SU-DHL-6 (cell line): ENCODE results near the gene KIAA0319L.

Source experiments
- EZH2phosphoT487 ChIP-seq: fragments of 200-600 bp; sonication (generic), shearing (Covaris generic); conservative IDR thresholded peaks from 2 replicates; pipeline ENCODE4 v1.6.1; 2018; ENCODE audit warnings: mild to moderate bottlenecking, antibody characterized with exemption, low read length, moderate library complexity, mixed read lengths
- TF ChIP-seq, protein P1 (sequence below): fragments of 200-600 bp; sonication (generic); IDR thresholded peaks from one replicate; pipeline ENCODE4 v1.5.1; 2017; ENCODE audit warnings: antibody characterized with exemption, mild to moderate bottlenecking, low read length, moderate library complexity; ENCODE audit not compliant: insufficient read depth, poor library complexity, severe bottlenecking

DNA sequence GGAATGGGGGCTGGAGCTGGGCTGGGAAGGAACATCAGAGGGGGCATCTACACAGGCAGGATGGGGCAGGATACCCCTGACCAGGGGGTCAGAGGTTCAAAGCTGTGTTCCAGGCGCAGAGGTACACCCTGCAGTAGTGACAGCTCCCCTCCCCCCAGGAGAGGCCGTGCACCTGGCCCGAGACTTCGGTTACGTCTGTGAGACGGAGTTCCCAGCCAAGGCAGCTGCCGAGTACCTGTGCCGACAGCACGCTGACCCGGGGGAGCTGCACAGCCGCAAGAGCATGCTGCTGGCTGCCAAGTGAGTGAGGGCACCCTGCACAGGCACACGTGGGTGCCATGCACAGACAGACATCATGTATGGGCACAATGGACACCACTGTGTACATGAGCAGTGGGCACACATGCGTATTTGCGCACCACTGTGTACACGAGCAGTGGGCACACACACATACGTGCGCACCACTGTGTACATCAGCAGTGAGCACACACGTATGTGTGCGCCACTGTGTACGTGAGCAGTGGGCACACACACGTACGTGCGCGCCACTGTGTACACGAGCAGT is 33.4 kb upstream of the KIAA0319L start:
- TF ChIP-seq, protein P1, sequence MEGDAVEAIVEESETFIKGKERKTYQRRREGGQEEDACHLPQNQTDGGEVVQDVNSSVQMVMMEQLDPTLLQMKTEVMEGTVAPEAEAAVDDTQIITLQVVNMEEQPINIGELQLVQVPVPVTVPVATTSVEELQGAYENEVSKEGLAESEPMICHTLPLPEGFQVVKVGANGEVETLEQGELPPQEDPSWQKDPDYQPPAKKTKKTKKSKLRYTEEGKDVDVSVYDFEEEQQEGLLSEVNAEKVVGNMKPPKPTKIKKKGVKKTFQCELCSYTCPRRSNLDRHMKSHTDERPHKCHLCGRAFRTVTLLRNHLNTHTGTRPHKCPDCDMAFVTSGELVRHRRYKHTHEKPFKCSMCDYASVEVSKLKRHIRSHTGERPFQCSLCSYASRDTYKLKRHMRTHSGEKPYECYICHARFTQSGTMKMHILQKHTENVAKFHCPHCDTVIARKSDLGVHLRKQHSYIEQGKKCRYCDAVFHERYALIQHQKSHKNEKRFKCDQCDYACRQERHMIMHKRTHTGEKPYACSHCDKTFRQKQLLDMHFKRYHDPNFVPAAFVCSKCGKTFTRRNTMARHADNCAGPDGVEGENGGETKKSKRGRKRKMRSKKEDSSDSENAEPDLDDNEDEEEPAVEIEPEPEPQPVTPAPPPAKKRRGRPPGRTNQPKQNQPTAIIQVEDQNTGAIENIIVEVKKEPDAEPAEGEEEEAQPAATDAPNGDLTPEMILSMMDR = no peak
- no peak for TF ChIP-seq EZH2phosphoT487
